ENCODE data around the gene COL16A1. TPM values are rescaled to one million over a fixed set of nuclear protein-coding genes. Genes with fewer than 3 reads are reported as not detected.

The COL16A1 gene
- total RNA-seq, 4 donors from 2014 or later: 147 to 311 (median 212) TPM

GRCh38 chr1:31701091-31701736 lies 2.6 kb downstream of the COL16A1 start:
- TF ChIP-seq EP300 (IDR thresholded peaks at IDR 0.05) (peak in 1 of 2 donors; percentile 95), POLR2A (IDR thresholded peaks at IDR 0.05) (no peak)
- peak; percentile 98 to 99 for DNase-seq (ENCODE audit: low spot score in 2 of 2)
- Histone ChIP-seq H3K4me1 (peaks cover 7 to 96% (median 80%) of the 10 kb centered on the region in 4 donors), H3K27me3 (no peaks in the 10 kb centered on the region), H3K9me3 (no peaks in the 10 kb centered on the region), H3K4me3 (peak overlapping the region in 1 of 4 donors; percentile 47), H3K36me3 (peaks cover 0 to 9% (median 0%) of the 10 kb centered on the region in 3 donors), H3K27ac (peak overlapping the region; percentile 47 to 89 (median 84))
- WGBS, 2 donors: 11 to 22% methylated on average over 9 to 10 of the region's 10 CpGs

- Histone ChIP-seq H3K27ac (peak overlapping the region; percentile 47 to 89 (median 84)), H3K9me3 (no peaks in the 10 kb centered on the region), H3K4me1 (peaks cover 7 to 99% (median 81%) of the 10 kb centered on the region in 4 donors), H3K27me3 (no peaks in the 10 kb centered on the region), H3K4me3 (peak overlapping the region in 1 of 4 donors; percentile 47), H3K36me3 (peaks cover 0 to 9% (median 0%) of the 10 kb centered on the region in 3 donors)
- no peak for DNase-seq (ENCODE audit: low spot score in 2 of 2)
- TF ChIP-seq EP300 (IDR thresholded peaks at IDR 0.05) (no peak), POLR2A (IDR thresholded peaks at IDR 0.05) (no peak), CTCF (IDR thresholded peaks at IDR 0.05) (no peak)
- 32 to 33% methylated on average over 7 of the region's 7 CpGs for WGBS, 2 donors
Measured at GRCh38 chr1:31700468-31701090, 3.2 kb downstream of the COL16A1 start.

GRCh38 chr1:31699341-31699891 lies 4.4 kb downstream of the COL16A1 start:
- TF ChIP-seq EP300 (IDR thresholded peaks at IDR 0.05) (no peak), POLR2A (IDR thresholded peaks at IDR 0.05) (no peak), CTCF (IDR thresholded peaks at IDR 0.05) (no peak)
- H3K27me3 ChIP-seq: no peaks in the 10 kb centered on the region
- H3K27ac ChIP-seq: peak overlapping the region; percentile 47 to 89 (median 84)
- no peak overlapping the region for H3K4me3 ChIP-seq
- WGBS, 2 donors: 49 to 56% methylated on average over 8 to 10 of the region's 10 CpGs
- H3K9me3 ChIP-seq: no peaks in the 10 kb centered on the region
- peaks cover 0 to 9% (median 0%) of the 10 kb centered on the region in 3 donors for H3K36me3 ChIP-seq
- peaks cover 7 to 99% (median 78%) of the 10 kb centered on the region in 4 donors for H3K4me1 ChIP-seq
- no peak for DNase-seq (ENCODE audit: low spot score in 2 of 2)

- H3K27me3 ChIP-seq: no peaks in the 10 kb centered on the region
- no peak for DNase-seq (ENCODE audit: low spot score in 2 of 2)
- peaks cover 0 to 9% (median 0%) of the 10 kb centered on the region in 3 donors for H3K36me3 ChIP-seq
- 63 to 66% methylated on average over 12 of the region's 12 CpGs for WGBS, 2 donors
- no peaks in the 10 kb centered on the region for H3K9me3 ChIP-seq
- H3K4me3 ChIP-seq: no peak overlapping the region
- peak overlapping the region; percentile 57 to 89 (median 73) for H3K27ac ChIP-seq
- peaks cover 7 to 92% (median 67%) of the 10 kb centered on the region in 4 donors for H3K4me1 ChIP-seq
- TF ChIP-seq POLR2A (IDR thresholded peaks at IDR 0.05) (no peak), EP300 (IDR thresholded peaks at IDR 0.05) (no peak), CTCF (IDR thresholded peaks at IDR 0.05) (no peak)
Measured at GRCh38 chr1:31697369-31697984, 6.3 kb downstream of the COL16A1 start.

GRCh38 chr1:31696242-31696641 lies 7.6 kb downstream of the COL16A1 start:
- Histone ChIP-seq H3K27ac (peak overlapping the region; percentile 69 to 90 (median 82)), H3K4me3 (no peak overlapping the region), H3K36me3 (peaks cover 0 to 13% (median 0%) of the 10 kb centered on the region in 3 donors), H3K27me3 (no peaks in the 10 kb centered on the region), H3K4me1 (peaks cover 7 to 80% (median 54%) of the 10 kb centered on the region in 4 donors), H3K9me3 (no peaks in the 10 kb centered on the region)
- TF ChIP-seq CTCF (IDR thresholded peaks at IDR 0.05) (no peak), EP300 (IDR thresholded peaks at IDR 0.05) (peak in 1 of 2 donors; percentile 46)
- peak in 1 of 2 donors; percentile 34 for DNase-seq (ENCODE audit: low spot score in 2 of 2)
- 52 to 83% methylated on average over 2 to 4 of the region's 4 CpGs for WGBS, 2 donors

Data from tibial nerve (tissue), 4 donors.